HG03060 (cell line): ENCODE results near the gene ADAMTS17.
"Not testable (repeated sequence)": the region's sequence is repeated elsewhere in the genome, so short reads cannot be mapped to it uniquely, and the experiment has no call there.

Experiments
- ATAC-seq: cut with Tn5 transposase; IDR thresholded peaks from one replicate; pipeline ENCODE4 v1.9.1; 2021; ENCODE audit warnings: low read depth, moderate number of reproducible peaks; ENCODE audit not compliant: unreplicated experiment

Gene ADAMTS17

GRCh38 chr15:100101426-100102089, 240.2 kb downstream of the ADAMTS17 start:
- ATAC-seq = no peak

- ATAC-seq = no peak
Measured at GRCh38 chr15:100100926-100101325, 240.8 kb downstream of the ADAMTS17 start.

GRCh38 chr15:100099976-100100375, 241.8 kb downstream of the ADAMTS17 start:
- ATAC-seq = no peak

- ATAC-seq = no peak
Measured at GRCh38 chr15:100098705-100099104, 243.1 kb downstream of the ADAMTS17 start.

GRCh38 chr15:100097342-100098127, 244.2 kb downstream of the ADAMTS17 start:
- no peak for ATAC-seq

GRCh38 chr15:100096700-100097099, 245.1 kb downstream of the ADAMTS17 start:
- no peak for ATAC-seq

GRCh38 chr15:100096248-100096600, 245.6 kb downstream of the ADAMTS17 start:
- ATAC-seq = no peak

GRCh38 chr15:100095541-100096247, 246.1 kb downstream of the ADAMTS17 start:
- ATAC-seq = no peak

GRCh38 chr15:100094127-100094510, 247.7 kb downstream of the ADAMTS17 start:
- ATAC-seq = no peak

GRCh38 chr15:100093211-100094126, 248.3 kb downstream of the ADAMTS17 start:
- no peak for ATAC-seq

- ATAC-seq = no peak
Measured at GRCh38 chr15:100092034-100092433, 249.7 kb downstream of the ADAMTS17 start.

GRCh38 chr15:100090411-100090810, 251.4 kb downstream of the ADAMTS17 start:
- ATAC-seq = no peak

GRCh38 chr15:100084042-100084821, 257.5 kb downstream of the ADAMTS17 start:
- not testable (repeated sequence) for ATAC-seq

- ATAC-seq = no peak
Measured at GRCh38 chr15:100083572-100083971, 258.2 kb downstream of the ADAMTS17 start.

- ATAC-seq = no peak
Measured at GRCh38 chr15:100082761-100083402, 258.9 kb downstream of the ADAMTS17 start.

- no peak for ATAC-seq
Measured at GRCh38 chr15:100081454-100081853, 260.3 kb downstream of the ADAMTS17 start.

GRCh38 chr15:100078511-100079220, 263.1 kb downstream of the ADAMTS17 start:
- ATAC-seq = no peak

- ATAC-seq = no peak
Measured at GRCh38 chr15:100075229-100075628, 266.5 kb downstream of the ADAMTS17 start.

- ATAC-seq = no peak
Measured at GRCh38 chr15:100073982-100074381, 267.8 kb downstream of the ADAMTS17 start.
